Stomach smooth muscle (tissue), 2 donors: ENCODE measurements around the gene ZNF212.
A peak's percentile ranks its signal among the peaks of the same experiment; 100 is the strongest.
"Not testable (repeated sequence)": the region's sequence is repeated elsewhere in the genome, so short reads cannot be mapped to it uniquely, and the experiment has no call there.

ENCODE experiments used
- H3K27ac ChIP-seq: one replicate; pipeline ENCODE4 v1.7.0; 2013; ENCODE audit warnings: mild to moderate bottlenecking, low read length, inconsistent platforms
- H3K27me3 ChIP-seq, 2 donors: one replicate each; pipeline ENCODE4 v1.7.0; 2013; ENCODE audit warnings: low read length in 2 of 2; ENCODE audit not compliant: insufficient read depth in 2 of 2, control insufficient read depth in 1 of 2
- H3K36me3 ChIP-seq, 2 donors: one replicate each; pipeline ENCODE4 v1.7.0; 2013; ENCODE audit warnings: low read length in 2 of 2; ENCODE audit not compliant: control insufficient read depth in 2 of 2, insufficient read depth in 2 of 2
- H3K4me1 ChIP-seq: one replicate; pipeline ENCODE4 v1.7.0; 2013; ENCODE audit warnings: low read length; ENCODE audit not compliant: control insufficient read depth, insufficient read depth
- H3K4me3 ChIP-seq, 2 donors: one replicate each; pipeline ENCODE4 v1.7.0; 2013; ENCODE audit warnings: low read length in 2 of 2
- H3K9ac ChIP-seq, 2 donors: one replicate each; pipeline ENCODE4 v1.7.0; 2013; ENCODE audit warnings: low read length in 2 of 2, mild to moderate bottlenecking in 1 of 2
- H3K9me3 ChIP-seq, 2 donors: one replicate each; pipeline ENCODE4 v1.7.0; 2013; ENCODE audit warnings: low read length in 2 of 2; ENCODE audit not compliant: control insufficient read depth in 2 of 2
- donor health status: healthy.
- donor health status: Pancreatic carcinoma.

ZNF212 gene

DNA sequence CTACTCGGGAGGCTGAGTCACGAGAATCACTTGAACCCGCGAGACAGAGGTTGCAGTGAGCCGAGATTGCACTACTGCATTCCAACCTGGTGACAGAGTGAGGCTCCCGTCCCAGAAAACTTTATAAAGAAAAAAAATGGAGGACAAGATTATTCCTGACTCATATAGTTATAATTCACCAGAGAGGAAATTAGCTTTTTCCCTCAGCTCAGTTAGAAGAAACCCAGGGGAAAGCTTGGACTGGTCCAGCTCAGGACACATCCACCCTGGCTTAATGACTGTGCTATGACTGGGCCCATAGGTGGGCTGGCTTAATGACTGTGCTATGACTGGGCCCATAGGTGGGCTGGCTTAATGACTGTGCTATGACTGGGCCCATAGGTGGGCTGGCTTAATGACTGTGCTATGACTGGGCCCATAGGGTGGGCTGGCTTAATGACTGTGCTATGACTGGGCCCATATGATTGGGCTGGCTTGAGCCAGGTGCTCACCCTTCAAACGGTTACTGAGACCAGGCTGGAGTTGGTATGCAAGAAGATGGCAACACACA is 5.7 kb upstream of the ZNF212 start:
- not testable (repeated sequence) for H3K36me3 ChIP-seq, H3K4me1 ChIP-seq, H3K27me3 ChIP-seq, H3K27ac ChIP-seq, H3K4me3 ChIP-seq, H3K9ac ChIP-seq, H3K9me3 ChIP-seq

DNA sequence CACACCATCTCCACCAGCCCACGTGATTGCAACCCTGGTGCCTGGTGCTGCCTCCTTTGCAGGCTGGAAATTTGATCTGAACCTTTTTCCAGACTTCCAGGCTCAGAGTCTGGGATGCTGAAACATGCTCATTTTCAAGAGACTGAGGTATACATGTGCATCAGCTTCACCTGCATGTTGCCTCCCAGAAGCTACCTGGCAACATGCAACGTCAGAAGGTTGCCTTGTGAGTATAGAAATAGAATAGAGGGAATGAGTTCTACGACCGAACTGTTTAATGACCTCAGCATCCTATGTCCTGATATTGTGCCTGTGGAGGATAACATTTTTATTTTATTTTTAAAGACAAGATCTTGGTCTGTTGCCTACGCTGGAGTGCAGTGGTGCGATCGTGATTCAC is 1.9 kb upstream of the ZNF212 start:
- Histone ChIP-seq H3K4me3 (no peak overlapping the region), H3K27me3 (no peaks in the 10 kb centered on the region), H3K9me3 (no peaks in the 10 kb centered on the region), H3K27ac (no peak overlapping the region), H3K36me3 (no peaks in the 10 kb centered on the region), H3K4me1 (peaks cover 14% of the 10 kb centered on the region), H3K9ac (no peak overlapping the region)

DNA sequence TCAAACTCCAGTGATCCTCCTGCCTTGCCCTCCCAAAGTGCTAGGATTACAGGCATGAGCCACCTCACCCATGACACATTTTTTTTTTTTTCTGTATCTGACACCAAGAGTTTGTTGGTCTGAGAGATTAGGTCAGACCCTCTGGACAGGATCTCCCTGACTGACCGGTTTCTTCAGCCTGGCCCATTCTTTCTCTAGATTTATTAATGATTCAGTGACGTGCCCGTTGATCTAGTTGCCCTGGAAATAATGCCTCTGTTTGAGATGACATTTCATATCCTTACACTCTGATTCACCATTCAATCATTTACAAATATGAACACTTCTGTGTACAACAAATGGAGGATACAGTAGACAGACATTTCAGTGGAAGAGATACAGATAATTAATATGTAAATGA is 1.4 kb upstream of the ZNF212 start:
- Histone ChIP-seq H3K4me1 (peaks cover 14% of the 10 kb centered on the region), H3K27ac (no peak overlapping the region), H3K36me3 (no peaks in the 10 kb centered on the region), H3K27me3 (no peaks in the 10 kb centered on the region), H3K9ac (no peak overlapping the region), H3K4me3 (no peak overlapping the region), H3K9me3 (no peaks in the 10 kb centered on the region)

DNA sequence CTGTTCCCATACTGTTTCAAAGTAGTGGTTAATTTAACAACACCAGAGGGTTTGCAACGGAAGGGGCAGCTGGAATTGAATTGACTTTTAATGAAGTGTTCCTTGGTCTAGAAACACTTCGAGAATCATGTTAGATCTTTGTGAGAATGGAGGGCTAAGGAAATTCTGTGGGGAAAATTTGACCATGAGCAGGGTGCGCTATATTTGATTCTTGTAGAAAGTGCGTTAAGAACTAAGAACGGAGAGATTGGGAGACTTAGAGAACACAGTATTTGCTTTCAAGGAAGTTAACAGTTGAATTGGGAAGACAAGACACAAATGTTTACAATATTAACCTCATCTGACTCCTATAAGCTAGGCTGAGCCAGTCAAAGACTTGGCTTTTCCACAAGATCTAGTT is 1.2 kb downstream of the ZNF212 start:
- Histone ChIP-seq H3K27me3 (no peaks in the 10 kb centered on the region), H3K4me1 (peaks cover 14% of the 10 kb centered on the region), H3K36me3 (no peaks in the 10 kb centered on the region), H3K27ac (no peak overlapping the region), H3K4me3 (peak overlapping the region; percentile 94), H3K9ac (peak overlapping the region; percentile 37 to 89), H3K9me3 (no peaks in the 10 kb centered on the region)

DNA sequence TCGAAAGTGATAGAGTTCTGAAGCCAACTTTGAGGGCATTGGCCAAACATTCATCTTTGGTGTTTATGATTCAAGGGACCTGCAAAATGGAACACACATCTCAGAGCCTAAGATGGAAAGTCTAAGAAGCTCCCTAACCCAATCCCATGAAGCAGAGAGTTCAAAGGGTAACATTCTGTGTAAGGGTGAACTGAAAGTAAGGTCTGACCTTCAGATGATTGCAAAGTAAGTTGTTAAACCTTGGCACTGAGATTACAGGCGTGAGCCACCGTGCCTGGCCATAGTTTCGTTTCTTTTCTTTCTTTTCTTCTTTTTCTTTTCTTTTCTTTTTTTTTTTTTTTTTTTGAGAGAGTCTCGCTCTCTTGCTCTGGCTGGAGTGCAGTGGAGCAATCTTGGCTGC is 2.2 kb downstream of the ZNF212 start:
- Histone ChIP-seq H3K27me3 (no peaks in the 10 kb centered on the region), H3K4me1 (peaks cover 14% of the 10 kb centered on the region), H3K9ac (no peak overlapping the region), H3K27ac (no peak overlapping the region), H3K36me3 (no peaks in the 10 kb centered on the region), H3K4me3 (no peak overlapping the region), H3K9me3 (no peaks in the 10 kb centered on the region)

DNA sequence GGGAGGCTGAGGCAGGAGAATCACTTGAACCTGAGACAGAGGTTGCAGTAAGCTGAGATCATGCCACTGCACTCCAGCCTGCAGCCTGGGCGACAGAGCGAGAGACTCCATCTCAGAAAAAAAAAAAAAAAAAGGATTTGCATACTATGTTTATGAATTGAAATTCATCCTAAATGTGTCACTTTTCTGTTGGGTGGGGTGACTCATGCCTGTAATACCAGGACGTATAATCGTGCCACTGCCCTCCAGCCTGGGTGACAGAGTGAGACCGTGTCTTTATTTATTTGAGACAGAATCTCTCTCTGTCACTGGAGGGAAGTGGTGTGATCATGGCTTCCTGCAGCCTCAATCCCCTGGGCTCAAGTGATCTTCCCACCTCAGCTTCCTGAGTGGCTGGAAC is 5.8 kb downstream of the ZNF212 start:
- Histone ChIP-seq H3K4me1 (peaks cover 7% of the 10 kb centered on the region), H3K9ac (no peak overlapping the region), H3K27ac (no peak overlapping the region), H3K9me3 (no peaks in the 10 kb centered on the region), H3K27me3 (no peaks in the 10 kb centered on the region), H3K4me3 (no peak overlapping the region), H3K36me3 (no peaks in the 10 kb centered on the region)

DNA sequence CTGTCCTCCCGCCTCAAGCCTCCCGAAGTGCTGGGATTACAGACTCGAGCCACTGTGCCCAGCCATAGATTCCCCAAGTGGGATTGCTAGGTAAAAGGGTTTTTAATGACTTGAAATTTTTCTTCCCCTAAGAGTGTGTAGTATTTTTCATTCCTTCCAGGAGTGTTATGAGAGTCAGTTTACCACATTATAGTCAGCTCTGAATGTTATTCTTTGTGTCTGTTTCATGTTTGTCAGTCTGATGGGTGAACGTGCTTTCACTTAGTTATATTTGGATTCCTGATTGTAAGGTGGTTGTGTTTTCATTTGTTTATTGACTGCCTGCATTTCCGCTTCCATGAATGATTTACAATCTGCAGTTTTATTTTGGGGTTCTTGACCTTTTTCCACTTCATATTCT is 6.3 kb downstream of the ZNF212 start:
- H3K27me3 ChIP-seq = no peaks in the 10 kb centered on the region

DNA sequence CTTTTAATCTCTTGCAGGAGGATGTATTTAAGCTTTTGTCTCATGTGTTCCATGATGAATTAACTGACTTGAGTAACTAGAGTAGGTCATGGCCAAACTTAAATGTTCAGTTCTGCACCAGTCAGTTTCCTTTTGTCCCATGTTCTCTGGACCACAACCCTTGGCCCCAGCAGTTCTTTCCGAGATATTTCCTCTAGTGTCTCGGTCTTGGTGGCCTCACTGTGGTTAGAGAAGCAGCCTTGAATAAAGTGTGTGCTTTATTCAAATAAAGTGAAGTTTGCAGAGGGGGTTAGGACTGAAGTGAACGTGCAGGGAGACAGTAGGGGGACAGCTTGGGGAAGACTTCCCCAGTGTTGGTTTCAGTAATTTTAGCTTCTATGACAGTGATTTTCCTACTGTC is 9.3 kb downstream of the ZNF212 start:
- H3K9me3 ChIP-seq = no peaks in the 10 kb centered on the region
- H3K4me1 ChIP-seq = no peaks in the 10 kb centered on the region
- no peak overlapping the region for H3K27ac ChIP-seq
- H3K9ac ChIP-seq = no peak overlapping the region
- H3K27me3 ChIP-seq = no peaks in the 10 kb centered on the region
- H3K4me3 ChIP-seq = no peak overlapping the region
- H3K36me3 ChIP-seq = peaks cover 21 to 23% of the 10 kb centered on the region in 2 donors

More for the DNA sequence above, 6.3 kb downstream of the ZNF212 start:
- Histone ChIP-seq H3K4me3 (no peak overlapping the region), H3K27ac (no peak overlapping the region), H3K4me1 (peaks cover 2% of the 10 kb centered on the region), H3K36me3 (peaks cover 4% of the 10 kb centered on the region in 2 donors), H3K9me3 (no peaks in the 10 kb centered on the region), H3K9ac (no peak overlapping the region)

DNA sequence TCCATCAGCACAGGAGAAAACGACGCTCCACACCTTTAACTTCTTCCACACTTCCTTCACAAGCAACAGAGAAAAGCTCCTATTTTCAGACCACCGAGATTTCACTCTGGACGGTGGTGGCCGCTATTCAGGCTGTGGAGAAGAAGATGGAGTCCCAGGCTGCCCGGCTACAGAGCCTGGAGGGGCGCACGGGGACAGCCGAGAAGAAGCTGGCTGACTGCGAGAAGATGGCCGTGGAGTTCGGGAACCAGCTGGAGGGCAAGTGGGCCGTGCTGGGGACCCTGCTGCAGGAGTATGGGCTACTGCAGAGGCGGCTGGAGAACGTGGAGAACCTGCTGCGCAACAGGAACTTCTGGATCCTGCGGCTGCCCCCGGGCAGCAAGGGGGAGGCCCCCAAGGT is 10.7 kb downstream of the ZNF212 start:
- H3K4me1 ChIP-seq, H3K27ac ChIP-seq, H3K9ac ChIP-seq, H3K27me3 ChIP-seq, H3K9me3 ChIP-seq, H3K4me3 ChIP-seq: not testable (repeated sequence)
- peaks cover 31 to 34% of the 10 kb centered on the region in 2 donors for H3K36me3 ChIP-seq

DNA sequence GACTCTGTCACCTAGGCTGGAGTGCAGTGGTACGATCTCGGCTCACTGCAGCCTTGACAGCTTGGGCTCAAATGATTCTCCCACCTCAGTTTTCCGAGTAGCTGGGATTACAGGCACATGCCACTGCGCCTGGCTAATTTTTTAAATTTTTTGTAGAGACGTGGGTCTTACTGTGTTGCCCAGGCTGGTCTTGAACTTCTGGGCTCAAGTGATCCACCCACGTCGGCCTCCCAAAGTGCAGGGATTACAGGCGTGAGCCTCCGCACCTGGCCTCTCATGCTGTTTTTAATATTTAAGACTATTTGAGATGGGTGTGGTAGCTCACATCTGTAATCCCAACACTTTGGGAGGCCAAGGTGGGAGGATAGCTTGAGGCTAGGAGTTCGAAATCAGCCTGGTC is 12.1 kb downstream of the ZNF212 start:
- peaks cover 36% of the 10 kb centered on the region in 2 donors for H3K36me3 ChIP-seq
- H3K4me3 ChIP-seq, H3K9ac ChIP-seq, H3K27ac ChIP-seq, H3K27me3 ChIP-seq, H3K4me1 ChIP-seq, H3K9me3 ChIP-seq: not testable (repeated sequence)

DNA sequence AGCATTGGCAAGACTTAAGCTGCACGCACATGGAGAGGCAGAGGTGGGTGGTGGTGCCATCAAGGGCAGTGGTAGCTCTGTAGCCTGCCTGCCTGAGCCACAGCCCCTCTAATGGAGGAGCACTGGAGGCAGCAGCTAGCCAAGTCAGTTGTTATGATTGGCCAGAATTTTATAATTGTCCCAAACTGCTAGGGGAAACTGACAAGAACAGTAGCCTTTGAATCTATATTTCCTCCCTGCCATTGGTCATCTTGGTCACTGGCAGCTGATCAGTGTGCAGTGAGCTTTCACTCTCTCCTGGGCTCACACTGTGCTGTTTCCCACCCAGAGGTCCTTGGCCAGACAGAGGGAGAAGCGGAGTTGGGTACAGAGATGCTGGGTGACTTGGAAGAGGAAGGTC is 12.9 kb downstream of the ZNF212 start:
- Histone ChIP-seq H3K9ac (no peak overlapping the region), H3K9me3 (no peaks in the 10 kb centered on the region), H3K4me3 (no peak overlapping the region), H3K27me3 (no peaks in the 10 kb centered on the region), H3K4me1 (no peaks in the 10 kb centered on the region), H3K36me3 (peaks cover 36 to 38% of the 10 kb centered on the region in 2 donors), H3K27ac (no peak overlapping the region)
